Measurements from ENCODE around the gene RBM28. TPM values are rescaled to one million over a fixed set of nuclear protein-coding genes. Genes with fewer than 3 reads are reported as not detected.

RBM28 gene
- total and polyA plus RNA-seq, 8 donors = 21.5 to 63.2 (median 56.9) TPM

DNA sequence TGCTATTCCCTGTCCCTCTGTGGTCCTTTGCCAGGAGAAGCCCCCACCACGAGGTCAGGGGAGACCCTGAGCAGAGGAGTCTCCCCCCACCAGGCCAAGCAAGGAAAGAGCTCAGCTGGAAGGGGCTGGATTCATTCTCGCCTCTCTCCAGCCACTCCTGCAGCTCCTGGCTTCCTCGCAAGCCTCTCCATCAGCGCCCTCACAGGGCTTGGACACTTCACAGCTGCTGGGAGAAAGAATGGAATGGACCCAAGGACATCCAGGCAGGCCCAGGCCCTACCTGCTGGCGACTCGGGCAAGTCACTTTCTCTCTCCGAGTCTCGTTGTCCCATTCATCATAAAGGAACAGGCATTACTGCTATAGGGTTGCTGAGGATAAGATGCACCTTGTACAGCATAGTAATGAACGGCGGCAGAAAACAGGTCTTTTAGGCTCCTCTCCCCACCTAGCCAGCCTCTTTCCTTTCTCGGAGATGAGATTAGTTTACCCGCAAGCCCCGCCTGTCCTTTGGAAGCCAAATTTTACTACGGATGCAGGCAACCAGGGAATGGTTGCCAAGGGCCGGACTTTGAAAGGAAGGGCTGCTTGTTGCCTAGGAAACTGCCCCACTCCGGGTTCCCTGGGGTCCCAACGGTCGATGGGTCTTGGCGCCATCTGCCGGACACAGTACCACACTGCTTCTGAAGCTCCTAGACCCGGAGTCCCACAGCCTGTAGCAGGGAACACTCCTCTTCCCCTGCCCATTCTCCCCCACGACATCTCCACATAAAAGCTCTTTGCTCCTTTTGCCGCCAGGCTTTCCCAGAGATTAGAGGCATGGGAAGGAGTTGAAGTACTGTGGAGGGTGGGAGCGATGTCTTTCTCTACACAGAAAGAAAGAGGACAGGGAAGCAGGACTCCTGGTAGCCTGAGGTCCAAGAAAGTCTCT, 43.8 kb upstream of the RBM28 start:
- Histone ChIP-seq H3K36me3 (peaks cover 0 to 13% of the 10 kb centered on the region in 2 donors), H3K27ac (no peak overlapping the region), H3K27me3 (peaks cover 0 to 13% of the 10 kb centered on the region in 2 donors), H3K4me3 (no peak overlapping the region), H3K9me3 (no peaks in the 10 kb centered on the region), H3K4me1 (peaks cover 0 to 11% of the 10 kb centered on the region in 2 donors)
- intact Hi-C loops (cut with DNase I) = loop anchor here in 1 of 2 donors (5.0 kb wide), 1 partner anchor 35 kb away; no protein-coding TSS in a partner anchor
- ATAC-seq (peak; percentile 92), DNase-seq (peak; percentile 65 to 87 (median 80))
- TF ChIP-seq, protein P1, sequence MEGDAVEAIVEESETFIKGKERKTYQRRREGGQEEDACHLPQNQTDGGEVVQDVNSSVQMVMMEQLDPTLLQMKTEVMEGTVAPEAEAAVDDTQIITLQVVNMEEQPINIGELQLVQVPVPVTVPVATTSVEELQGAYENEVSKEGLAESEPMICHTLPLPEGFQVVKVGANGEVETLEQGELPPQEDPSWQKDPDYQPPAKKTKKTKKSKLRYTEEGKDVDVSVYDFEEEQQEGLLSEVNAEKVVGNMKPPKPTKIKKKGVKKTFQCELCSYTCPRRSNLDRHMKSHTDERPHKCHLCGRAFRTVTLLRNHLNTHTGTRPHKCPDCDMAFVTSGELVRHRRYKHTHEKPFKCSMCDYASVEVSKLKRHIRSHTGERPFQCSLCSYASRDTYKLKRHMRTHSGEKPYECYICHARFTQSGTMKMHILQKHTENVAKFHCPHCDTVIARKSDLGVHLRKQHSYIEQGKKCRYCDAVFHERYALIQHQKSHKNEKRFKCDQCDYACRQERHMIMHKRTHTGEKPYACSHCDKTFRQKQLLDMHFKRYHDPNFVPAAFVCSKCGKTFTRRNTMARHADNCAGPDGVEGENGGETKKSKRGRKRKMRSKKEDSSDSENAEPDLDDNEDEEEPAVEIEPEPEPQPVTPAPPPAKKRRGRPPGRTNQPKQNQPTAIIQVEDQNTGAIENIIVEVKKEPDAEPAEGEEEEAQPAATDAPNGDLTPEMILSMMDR (IDR thresholded peaks at IDR 0.05) = peak; percentile 72 to 90

DNA sequence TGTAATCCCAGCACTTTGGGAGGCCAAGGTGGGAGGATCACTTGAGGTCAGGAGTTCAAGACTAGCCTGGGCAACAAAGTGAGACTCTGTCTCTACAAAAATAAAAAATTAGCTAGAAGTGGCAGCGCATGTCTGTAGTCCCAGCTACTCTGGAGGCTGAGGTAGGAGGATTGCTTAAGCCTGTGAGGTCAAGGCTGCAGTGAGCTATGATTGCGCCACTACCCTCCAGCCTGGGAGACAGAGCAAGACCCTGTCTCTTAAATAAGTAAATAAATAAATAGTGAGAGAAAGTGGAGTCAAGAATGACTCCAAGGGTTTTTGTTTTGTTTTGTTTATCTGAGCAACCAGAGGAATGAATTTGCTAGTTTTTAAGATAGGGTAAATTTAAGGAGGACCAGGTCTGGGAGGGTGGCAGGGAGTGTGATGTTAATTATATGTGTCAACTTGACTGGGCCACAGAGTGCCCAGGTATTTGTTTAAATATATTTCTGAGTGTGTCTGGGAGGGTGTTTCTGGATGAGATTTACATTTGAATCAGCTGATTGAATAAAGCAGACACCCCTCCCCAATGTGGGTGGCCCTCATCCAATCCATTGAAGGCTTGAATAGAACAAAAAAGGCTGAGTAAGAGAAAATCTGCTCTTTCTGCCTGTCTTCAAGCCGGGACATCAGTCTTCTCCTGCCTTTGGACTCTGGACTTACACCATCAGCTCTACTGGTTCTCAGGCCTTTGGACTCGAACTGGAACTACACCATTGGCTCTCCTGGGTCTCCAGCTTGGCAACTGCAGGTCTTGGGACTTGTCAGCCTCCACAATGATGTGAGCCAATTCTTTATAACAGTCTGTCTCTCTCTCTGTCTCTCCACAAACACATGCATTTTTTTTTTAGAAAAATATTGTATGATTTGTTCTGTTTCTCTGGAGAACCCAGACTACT, 42.5 kb upstream of the RBM28 start:
- TF ChIP-seq, protein P1 (IDR thresholded peaks at IDR 0.05) = no peak
- no peak overlapping the region for H3K4me3 ChIP-seq
- DNase-seq = peak in 1 of 4 donors; percentile 4
- peaks cover 0 to 16% of the 10 kb centered on the region in 2 donors for H3K4me1 ChIP-seq
- no peak overlapping the region for H3K27ac ChIP-seq
- H3K27me3 ChIP-seq = peaks cover 0 to 13% of the 10 kb centered on the region in 2 donors
- intact Hi-C loops (cut with DNase I) = loop anchor here in 1 of 2 donors (5.0 kb wide), 1 partner anchor 34 kb away; no protein-coding TSS in a partner anchor
- no peak for ATAC-seq
- H3K9me3 ChIP-seq = no peaks in the 10 kb centered on the region
- peaks cover 0 to 1% of the 10 kb centered on the region in 2 donors for H3K36me3 ChIP-seq

- TF ChIP-seq, protein P1 (IDR thresholded peaks at IDR 0.05) = no peak
- H3K27ac ChIP-seq = no peak overlapping the region
- no peaks in the 10 kb centered on the region for H3K9me3 ChIP-seq
- intact Hi-C loops (cut with DNase I) = loop anchor here in 1 of 2 donors (5.0 kb wide), 1 partner anchor 32 kb away; no protein-coding TSS in a partner anchor
- no peak for DNase-seq
- peaks cover 0 to 19% of the 10 kb centered on the region in 2 donors for H3K4me1 ChIP-seq
- no peak for ATAC-seq
- H3K36me3 ChIP-seq = no peaks in the 10 kb centered on the region
- H3K4me3 ChIP-seq = no peak overlapping the region
- H3K27me3 ChIP-seq = peaks cover 0 to 13% of the 10 kb centered on the region in 2 donors
These were observed 41.0 kb upstream of the RBM28 start for GRCh38 chr7:128384726-128385125.

DNA sequence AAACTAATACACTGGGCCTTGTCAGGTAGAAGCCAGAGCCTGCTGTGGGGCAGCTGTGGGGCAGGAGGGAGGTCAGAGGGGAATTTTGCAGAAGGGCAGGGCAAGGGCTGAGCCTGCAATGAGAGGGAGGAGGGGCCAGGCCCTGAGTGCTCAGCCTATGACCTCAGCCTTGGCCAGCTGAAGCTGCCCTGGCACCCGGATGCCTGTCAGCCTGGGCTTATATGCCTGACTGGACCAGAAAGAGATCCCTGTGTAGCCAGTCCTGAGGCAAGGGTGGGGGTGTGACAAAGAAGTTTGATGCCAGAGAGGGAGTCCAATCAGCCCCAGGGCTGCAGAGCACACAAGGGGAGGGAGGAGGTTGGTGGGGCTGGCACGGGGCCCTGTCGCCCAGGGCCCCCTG, 40.1 kb upstream of the RBM28 start:
- no peaks in the 10 kb centered on the region for H3K9me3 ChIP-seq
- ATAC-seq = peak; percentile 39
- no peak overlapping the region for H3K4me3 ChIP-seq
- intact Hi-C loops (cut with DNase I) = no loop called here
- peaks cover 0 to 19% of the 10 kb centered on the region in 2 donors for H3K4me1 ChIP-seq
- peaks cover 0 to 11% of the 10 kb centered on the region in 2 donors for H3K27me3 ChIP-seq
- no peak overlapping the region for H3K27ac ChIP-seq
- no peaks in the 10 kb centered on the region for H3K36me3 ChIP-seq
- TF ChIP-seq, protein P1 (IDR thresholded peaks at IDR 0.05) = no peak
- peak in 1 of 4 donors; percentile 33 for DNase-seq
